HG03108 (cell line): ENCODE measurements around the gene NBEAL2.

Source experiments
- ATAC-seq: cut with Tn5 transposase; IDR thresholded peaks from one replicate; pipeline ENCODE4 v1.9.1; 2021; ENCODE audit warnings: moderate library complexity; ENCODE audit not compliant: unreplicated experiment

Gene NBEAL2

GRCh38 chr3:46998121-46998851, 18.8 kb downstream of the NBEAL2 start:
- no peak for ATAC-seq

- no peak for ATAC-seq
Measured at GRCh38 chr3:46998852-46999515, 19.5 kb downstream of the NBEAL2 start.

GRCh38 chr3:46999516-47000197, 20.2 kb downstream of the NBEAL2 start:
- ATAC-seq, result no peak

- ATAC-seq, result no peak
Measured at GRCh38 chr3:47000198-47000815, 20.8 kb downstream of the NBEAL2 start.

- no peak for ATAC-seq
Measured at GRCh38 chr3:47000922-47001730, 21.7 kb downstream of the NBEAL2 start.

DNA sequence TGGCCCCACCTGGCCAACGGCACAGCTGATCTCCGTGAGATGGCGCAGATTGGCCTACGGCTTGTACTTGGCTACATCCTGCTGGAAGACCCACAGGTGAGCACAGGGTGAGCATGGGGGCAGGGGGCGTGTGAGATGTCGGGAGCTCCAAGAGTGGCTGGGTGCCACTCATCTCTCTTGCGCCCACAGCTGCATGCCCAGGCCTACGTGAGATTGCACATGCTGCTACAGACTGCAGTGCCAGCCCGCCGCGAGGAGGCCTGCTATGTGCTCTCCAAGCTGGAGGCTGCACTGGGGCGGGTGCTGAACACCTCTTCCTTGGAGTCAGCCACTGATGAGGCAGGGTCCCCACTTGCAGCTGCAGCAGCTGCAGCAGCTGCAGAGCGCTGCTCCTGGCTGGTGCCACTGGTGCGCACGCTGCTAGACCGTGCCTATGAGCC, 22.3 kb downstream of the NBEAL2 start:
- ATAC-seq, result no peak

DNA sequence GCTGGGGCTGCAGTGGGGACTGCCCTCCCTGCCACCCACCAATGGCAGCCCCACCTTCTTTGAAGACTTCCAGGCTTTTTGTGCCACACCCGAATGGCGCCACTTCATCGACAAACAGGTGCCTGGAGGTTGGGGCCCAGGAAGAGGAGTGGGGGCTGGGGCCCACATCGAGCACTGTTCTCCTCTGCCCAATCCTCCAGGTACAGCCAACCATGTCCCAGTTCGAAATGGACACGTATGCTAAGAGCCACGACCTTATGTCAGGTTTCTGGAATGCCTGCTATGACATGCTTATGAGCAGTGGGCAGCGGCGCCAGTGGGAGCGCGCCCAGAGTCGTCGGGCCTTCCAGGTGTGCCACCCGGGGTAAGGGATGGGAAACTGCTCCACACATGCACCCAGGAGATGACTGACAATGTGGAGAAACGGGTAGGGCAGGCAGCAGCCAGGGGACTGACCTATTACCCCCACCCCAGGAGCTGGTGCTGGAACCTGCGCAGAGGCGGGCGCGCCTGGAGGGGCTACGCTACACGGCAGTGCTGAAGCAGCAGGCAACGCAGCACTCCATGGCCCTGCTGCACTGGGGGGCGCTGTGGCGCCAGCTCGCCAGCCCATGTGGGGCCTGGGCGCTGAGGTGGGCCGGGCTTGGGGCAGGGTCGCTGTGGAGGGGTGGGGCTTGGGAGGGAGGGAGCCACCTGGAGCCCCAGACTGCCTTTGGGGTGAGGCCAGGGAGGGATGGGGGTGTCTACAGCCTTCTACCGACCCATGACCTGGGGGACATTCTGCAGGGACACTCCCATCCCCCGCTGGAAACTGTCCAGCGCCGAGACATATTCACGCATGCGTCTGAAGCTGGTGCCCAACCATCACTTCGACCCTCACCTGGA, 22.9 kb downstream of the NBEAL2 start:
- ATAC-seq, result no peak

- ATAC-seq, result no peak
Measured at GRCh38 chr3:47003056-47003410, 23.6 kb downstream of the NBEAL2 start.

DNA sequence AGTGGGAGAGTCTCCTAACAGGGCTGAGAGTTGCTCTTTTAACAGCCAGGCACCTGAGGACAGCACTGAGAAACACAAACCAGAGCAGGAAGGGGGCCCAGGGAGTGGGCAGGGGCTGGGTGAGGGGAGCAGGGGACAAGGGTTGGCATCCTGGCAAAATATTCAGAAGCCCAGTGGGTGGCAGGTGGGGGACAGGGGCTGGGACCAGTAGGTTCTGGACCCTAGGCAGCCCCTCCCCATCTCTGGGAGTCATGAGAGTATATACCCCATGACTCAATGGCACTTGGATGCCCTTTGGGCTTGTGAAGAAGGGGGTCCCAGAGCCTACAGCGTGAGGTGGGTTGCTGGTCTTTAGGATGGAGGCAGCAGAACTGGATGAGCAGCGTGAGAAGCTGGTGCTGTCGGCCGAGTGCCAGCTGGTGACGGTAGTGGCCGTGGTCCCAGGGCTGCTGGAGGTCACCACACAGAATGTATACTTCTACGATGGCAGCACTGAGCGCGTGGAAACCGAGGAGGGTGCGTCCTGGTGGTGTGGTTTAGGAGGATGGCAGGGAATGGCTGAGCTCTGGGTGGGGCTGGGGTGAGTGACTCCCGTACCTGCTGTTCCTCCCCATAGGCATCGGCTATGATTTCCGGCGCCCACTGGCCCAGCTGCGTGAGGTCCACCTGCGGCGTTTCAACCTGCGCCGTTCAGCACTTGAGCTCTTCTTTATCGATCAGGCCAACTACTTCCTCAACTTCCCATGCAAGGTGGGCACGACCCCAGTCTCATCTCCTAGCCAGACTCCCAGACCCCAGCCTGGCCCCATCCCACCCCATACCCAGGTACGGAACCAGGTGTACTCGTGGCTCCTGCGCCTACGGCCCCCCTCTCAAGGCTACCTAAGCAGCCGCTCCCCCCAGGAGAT, 24.2 kb downstream of the NBEAL2 start:
- no peak for ATAC-seq

GRCh38 chr3:47004369-47005211, 25.1 kb downstream of the NBEAL2 start:
- no peak for ATAC-seq

- ATAC-seq, result no peak
Measured at GRCh38 chr3:47005212-47006144, 26.0 kb downstream of the NBEAL2 start.

DNA sequence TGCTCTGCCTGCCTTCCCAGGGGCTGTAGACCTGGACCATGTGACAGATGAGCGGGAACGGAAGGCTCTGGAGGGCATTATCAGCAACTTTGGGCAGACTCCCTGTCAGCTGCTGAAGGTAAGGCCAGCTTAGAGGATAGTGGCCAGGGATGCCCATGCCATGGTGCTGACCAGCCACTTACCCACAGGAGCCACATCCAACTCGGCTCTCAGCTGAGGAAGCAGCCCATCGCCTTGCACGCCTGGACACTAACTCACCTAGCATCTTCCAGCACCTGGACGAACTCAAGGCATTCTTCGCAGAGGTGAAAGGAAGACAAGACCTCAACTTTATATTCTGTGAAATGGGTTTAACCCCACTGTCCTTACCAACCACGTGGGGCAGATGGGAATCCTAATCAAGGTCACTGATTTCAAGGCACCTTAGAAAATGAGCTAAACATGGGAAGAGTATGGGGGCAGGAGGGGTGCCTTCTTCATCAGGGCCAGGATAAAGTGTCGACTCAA, 26.7 kb downstream of the NBEAL2 start:
- ATAC-seq, result no peak

DNA sequence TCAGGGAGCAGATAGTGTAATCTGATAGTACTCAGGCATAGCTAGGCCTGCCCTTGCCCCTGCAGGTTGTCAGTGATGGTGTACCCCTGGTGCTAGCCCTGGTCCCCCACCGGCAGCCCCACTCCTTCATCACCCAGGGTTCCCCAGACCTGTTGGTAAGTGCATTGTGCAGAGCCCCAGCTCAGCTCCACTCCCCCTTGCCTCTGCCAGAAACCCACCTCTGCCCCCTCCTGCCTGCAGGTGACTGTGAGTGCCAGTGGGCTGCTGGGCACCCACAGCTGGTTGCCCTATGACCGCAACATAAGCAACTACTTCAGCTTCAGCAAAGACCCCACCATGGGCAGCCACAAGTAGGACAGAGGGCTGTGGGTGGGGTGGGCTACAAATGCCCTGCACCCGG, 27.5 kb downstream of the NBEAL2 start:
- no peak for ATAC-seq

- no peak for ATAC-seq
Measured at GRCh38 chr3:47007482-47008233, 28.2 kb downstream of the NBEAL2 start.

DNA sequence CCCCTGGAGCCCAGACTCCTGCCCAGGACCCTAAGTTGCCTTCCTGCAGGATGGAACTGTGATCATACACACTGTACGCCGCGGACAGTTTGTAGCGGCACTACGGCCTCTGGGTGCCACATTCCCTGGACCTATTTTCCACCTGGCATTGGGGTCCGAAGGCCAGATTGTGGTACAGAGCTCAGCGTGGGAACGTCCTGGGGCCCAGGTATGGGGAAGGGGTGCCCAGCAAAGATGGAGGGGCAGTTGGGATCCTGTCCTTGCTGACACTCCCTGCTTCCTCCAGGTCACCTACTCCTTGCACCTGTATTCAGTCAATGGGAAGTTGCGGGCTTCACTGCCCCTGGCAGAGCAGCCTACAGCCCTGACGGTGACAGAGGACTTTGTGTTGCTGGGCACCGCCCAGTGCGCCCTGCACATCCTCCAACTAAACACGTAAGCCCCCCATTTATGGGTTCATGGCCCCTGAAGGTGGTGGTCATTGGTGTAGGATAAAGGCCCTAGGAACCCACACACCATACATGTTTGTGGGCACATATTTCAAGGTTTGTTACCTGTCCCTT, 28.8 kb downstream of the NBEAL2 start:
- no peak for ATAC-seq

DNA sequence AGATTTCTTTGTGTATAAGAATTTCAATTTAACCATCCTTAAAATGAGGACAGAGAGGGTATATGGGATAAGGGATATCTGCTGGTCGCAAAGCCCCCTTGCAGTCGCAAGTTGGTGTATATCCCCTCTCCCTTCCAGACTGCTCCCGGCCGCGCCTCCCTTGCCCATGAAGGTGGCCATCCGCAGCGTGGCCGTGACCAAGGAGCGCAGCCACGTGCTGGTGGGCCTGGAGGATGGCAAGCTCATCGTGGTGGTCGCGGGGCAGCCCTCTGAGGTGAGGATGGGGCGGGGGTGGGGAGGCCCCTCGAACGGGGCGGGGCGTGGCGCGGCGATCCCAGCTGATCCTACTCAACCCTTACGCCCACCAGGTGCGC, 29.4 kb downstream of the NBEAL2 start:
- no peak for ATAC-seq
